ENCODE measurements around the gene AGMO.

AGMO gene

GRCh38 chr7:15498465-15498864 is 63.4 kb downstream of the AGMO start:
- no peak for ATAC-seq

GRCh38 chr7:15495170-15495569 is 66.6 kb downstream of the AGMO start:
- no peak for ATAC-seq

- no peak for ATAC-seq
Measured at GRCh38 chr7:15494711-15495110, 67.1 kb downstream of the AGMO start.

GRCh38 chr7:15491361-15491760 is 70.5 kb downstream of the AGMO start:
- ATAC-seq: no peak

GRCh38 chr7:15490291-15490690 is 71.5 kb downstream of the AGMO start:
- no peak for ATAC-seq

GRCh38 chr7:15489861-15490260 is 72.0 kb downstream of the AGMO start:
- no peak for ATAC-seq

- ATAC-seq: no peak
Measured at GRCh38 chr7:15489383-15489782, 72.4 kb downstream of the AGMO start.

GRCh38 chr7:15488401-15488800 is 73.4 kb downstream of the AGMO start:
- ATAC-seq: no peak

GRCh38 chr7:15487896-15488295 is 73.9 kb downstream of the AGMO start:
- no peak for ATAC-seq

GRCh38 chr7:15485998-15486397 is 75.8 kb downstream of the AGMO start:
- ATAC-seq: no peak

- ATAC-seq: no peak
Measured at GRCh38 chr7:15485431-15485830, 76.4 kb downstream of the AGMO start.

- no peak for ATAC-seq
Measured at GRCh38 chr7:15481132-15481531, 80.7 kb downstream of the AGMO start.

GRCh38 chr7:15478401-15478800 is 83.4 kb downstream of the AGMO start:
- ATAC-seq: no peak

- no peak for ATAC-seq
Measured at GRCh38 chr7:15476531-15476918, 85.3 kb downstream of the AGMO start.

GRCh38 chr7:15475808-15476530 is 85.8 kb downstream of the AGMO start:
- ATAC-seq: no peak

GRCh38 chr7:15471669-15471950 is 90.2 kb downstream of the AGMO start:
- ATAC-seq: no peak

- ATAC-seq: no peak
Measured at GRCh38 chr7:15470825-15471668, 90.8 kb downstream of the AGMO start.

GRCh38 chr7:15464667-15465121 is 97.1 kb downstream of the AGMO start:
- no peak for ATAC-seq

- no peak for ATAC-seq
Measured at GRCh38 chr7:15463801-15464666, 97.8 kb downstream of the AGMO start.

GRCh38 chr7:15462721-15463389 is 99.0 kb downstream of the AGMO start:
- no peak for ATAC-seq

- ATAC-seq: no peak
Measured at GRCh38 chr7:15461576-15461975, 100.2 kb downstream of the AGMO start.

- no peak for ATAC-seq
Measured at GRCh38 chr7:15459018-15459615, 102.7 kb downstream of the AGMO start.
